Memory B cell (primary cell): ENCODE results near the gene ARMC8.
"Not testable (repeated sequence)": the region's sequence is repeated elsewhere in the genome, so short reads cannot be mapped to it uniquely, and the experiment has no call there.

ENCODE experiments used
- ATAC-seq: fragments of 150-1000 bp; cut with Tn5 transposase; 2 replicates; pipeline ENCODE4 v1.10.0; 2021; ENCODE audit warnings: low read depth, mild to moderate bottlenecking, moderate library complexity
- DNase-seq, 2 donors: peaks; one replicate each; pipeline ENCODE4 v3.0.0; 2022; ENCODE audit warnings: low spot score in 2 of 2
- H3K27ac Mint-ChIP-seq: one replicate; pipeline ENCODE4 v1.8.0; 2022; ENCODE audit warnings: mild to moderate bottlenecking, moderate library complexity, mixed read lengths
- H3K27me3 Mint-ChIP-seq: one replicate; pipeline ENCODE4 v1.8.0; 2022; ENCODE audit warnings: mixed read lengths
- H3K36me3 Mint-ChIP-seq: one replicate; pipeline ENCODE4 v1.8.0; 2022; ENCODE audit warnings: mild to moderate bottlenecking, mixed read lengths
- H3K4me1 Mint-ChIP-seq: one replicate; pipeline ENCODE4 v1.8.0; 2022; ENCODE audit warnings: mixed read lengths
- H3K4me3 Mint-ChIP-seq: one replicate; pipeline ENCODE4 v1.8.0; 2022; ENCODE audit warnings: mild to moderate bottlenecking, moderate library complexity, mixed read lengths
- H3K9me3 Mint-ChIP-seq: one replicate; pipeline ENCODE4 v1.8.0; 2022; ENCODE audit warnings: mixed read lengths

The ARMC8 gene

DNA sequence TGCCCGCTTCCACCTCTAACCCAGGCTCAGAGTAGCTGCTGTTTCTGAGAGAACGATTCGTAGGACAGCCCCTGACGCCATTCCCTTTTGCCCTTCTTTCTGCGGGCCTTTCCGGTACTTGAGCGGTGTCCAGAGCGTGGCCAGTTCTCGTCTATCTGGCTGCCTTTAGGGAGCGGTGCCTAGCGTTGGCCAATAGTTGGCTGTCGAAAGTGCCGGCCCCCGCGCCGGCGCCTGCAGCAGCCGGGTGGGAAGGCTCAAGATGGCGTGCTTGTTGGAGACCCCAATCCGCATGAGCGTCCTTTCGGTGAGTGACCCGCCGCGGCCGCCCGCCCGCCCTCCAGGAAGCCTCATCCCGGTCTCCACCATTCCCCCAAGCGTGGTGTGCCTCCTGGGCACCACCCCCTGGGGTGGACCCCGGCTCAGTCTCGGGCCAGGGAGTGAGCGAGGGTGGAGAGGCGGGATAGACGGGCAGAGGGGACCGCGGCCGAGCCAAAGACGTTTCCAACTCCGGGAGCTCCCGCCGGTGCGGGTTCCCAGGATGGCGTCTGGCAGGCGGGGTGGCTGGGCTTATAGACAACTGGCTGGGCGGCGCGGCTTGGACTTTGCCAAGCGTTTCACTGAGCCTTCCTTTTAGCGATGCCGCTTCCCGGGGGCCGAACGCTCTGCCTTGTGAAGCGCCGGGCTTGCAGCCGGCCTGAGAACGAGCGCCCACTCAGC lies at the start of gene ARMC8:
TSS of gene ARMC8 (plus strand) at position 6 of the 717 bp plus-strand sequence. CDS start at position 260, 254 bp downstream.
- peaks cover 6% of the 10 kb centered on the region for H3K36me3 Mint-ChIP-seq
- H3K4me1 Mint-ChIP-seq = peaks cover 27% of the 10 kb centered on the region
- DNase-seq = peak; percentile 20 to 83
- H3K27ac Mint-ChIP-seq = peak within 1 kb of the TSS; percentile 95
- H3K27me3 Mint-ChIP-seq = peaks cover 2% of the 10 kb centered on the region
- peak within 1 kb of the TSS; percentile 95 for H3K4me3 Mint-ChIP-seq
- H3K9me3 Mint-ChIP-seq = no peaks in the 10 kb centered on the region
- ATAC-seq = peak; percentile 59

DNA sequence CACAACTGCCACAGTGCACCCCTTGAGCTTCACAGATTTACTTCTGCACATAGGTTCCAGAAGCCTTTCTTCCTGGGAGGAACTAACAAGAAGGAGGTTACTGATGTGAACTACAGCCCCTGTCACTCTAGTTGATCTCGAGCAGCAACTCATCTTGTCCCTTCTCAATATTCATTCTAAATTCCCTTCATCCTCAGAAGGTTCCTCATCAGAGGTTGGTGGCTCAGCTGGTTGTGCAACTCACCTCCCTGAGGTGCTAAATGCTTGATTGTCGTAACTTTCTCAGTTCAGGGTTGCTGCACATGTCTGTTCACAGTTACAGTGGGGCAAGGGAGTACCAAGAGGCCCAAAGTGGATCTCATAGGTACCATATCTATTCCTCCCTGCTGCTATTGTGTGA lies 49.2 kb upstream of the ARMC8 start:
- H3K4me1 Mint-ChIP-seq = peaks cover 15% of the 10 kb centered on the region
- peak overlapping the region; percentile 21 for H3K27ac Mint-ChIP-seq
- no peaks in the 10 kb centered on the region for H3K9me3 Mint-ChIP-seq
- H3K27me3 Mint-ChIP-seq = peaks cover 6% of the 10 kb centered on the region
- DNase-seq (no peak), ATAC-seq (no peak)
- H3K4me3 Mint-ChIP-seq = no peak overlapping the region
- H3K36me3 Mint-ChIP-seq = no peaks in the 10 kb centered on the region

GRCh38 chr3:138139691-138140090 lies 47.4 kb upstream of the ARMC8 start:
- Mint-ChIP-seq H3K36me3 (no peaks in the 10 kb centered on the region), H3K27me3 (peaks cover 6% of the 10 kb centered on the region), H3K9me3 (no peaks in the 10 kb centered on the region), H3K27ac (no peak overlapping the region), H3K4me3 (no peak overlapping the region), H3K4me1 (peaks cover 11% of the 10 kb centered on the region)
- ATAC-seq (no peak), DNase-seq (no peak)

DNA sequence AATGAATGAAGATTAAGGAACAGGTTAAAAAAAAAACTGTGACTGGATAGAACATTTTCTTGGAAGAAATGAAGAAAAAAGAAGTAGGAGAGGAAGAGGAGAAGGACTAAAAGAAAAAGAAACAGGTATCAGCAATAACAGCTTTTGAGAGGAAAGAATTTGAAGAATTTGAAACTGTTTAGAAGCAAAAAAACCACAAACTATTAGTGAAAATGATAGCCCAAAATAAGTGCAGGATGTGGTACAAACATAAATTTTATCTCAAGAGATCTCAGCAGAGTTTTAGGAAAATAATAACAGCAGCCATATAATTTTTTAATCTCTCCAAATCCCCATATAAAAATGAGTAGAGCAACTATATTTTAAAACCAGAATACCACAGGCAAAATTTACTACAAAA lies 46.2 kb upstream of the ARMC8 start:
- H3K27me3 Mint-ChIP-seq = peaks cover 6% of the 10 kb centered on the region
- no peaks in the 10 kb centered on the region for H3K9me3 Mint-ChIP-seq
- ATAC-seq = no peak
- no peaks in the 10 kb centered on the region for H3K36me3 Mint-ChIP-seq
- H3K4me1 Mint-ChIP-seq = peaks cover 5% of the 10 kb centered on the region
- no peak overlapping the region for H3K4me3 Mint-ChIP-seq
- H3K27ac Mint-ChIP-seq = no peak overlapping the region
- DNase-seq = no peak

DNA sequence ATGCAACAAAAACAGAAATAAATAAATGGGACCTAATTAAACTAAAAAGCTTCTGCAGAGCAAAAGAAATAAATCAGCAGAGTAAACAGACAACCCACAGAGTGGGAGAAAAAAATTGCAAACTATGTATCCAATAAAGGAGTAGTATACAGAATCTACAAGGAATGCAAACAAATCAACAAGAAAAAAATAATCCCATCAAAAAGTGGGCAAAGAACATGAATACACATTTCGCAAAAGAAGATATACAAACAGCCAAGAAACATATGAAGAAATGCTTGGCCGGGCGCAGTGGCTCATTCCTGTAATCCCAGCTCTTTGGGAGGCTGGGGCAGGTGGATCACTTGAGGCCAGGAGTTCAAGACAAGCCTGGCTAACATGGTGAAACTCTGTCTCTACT lies 44.9 kb upstream of the ARMC8 start:
- ATAC-seq, H3K36me3 Mint-ChIP-seq: not testable (repeated sequence)

DNA sequence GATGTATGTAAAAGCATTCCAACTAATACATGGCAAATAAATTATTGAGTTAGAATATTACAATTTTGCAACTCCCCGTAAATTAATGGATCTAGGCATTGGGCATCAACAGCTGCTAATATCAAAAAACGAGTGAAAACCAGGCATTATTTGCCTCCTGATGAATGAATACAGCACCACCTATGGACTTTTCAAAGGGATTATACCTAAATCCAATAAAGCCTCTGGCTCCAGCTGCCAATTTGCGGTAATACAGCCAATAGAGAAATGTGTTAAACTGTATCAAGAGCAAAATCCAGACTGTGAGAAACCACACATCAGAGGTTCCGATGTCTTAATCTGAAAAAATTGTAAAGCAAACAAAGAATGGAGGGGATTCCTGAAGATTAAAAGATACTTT lies 38.6 kb upstream of the ARMC8 start:
- DNase-seq (no peak), ATAC-seq (no peak)
- H3K27me3 Mint-ChIP-seq = no peaks in the 10 kb centered on the region
- H3K4me3 Mint-ChIP-seq = no peak overlapping the region
- H3K9me3 Mint-ChIP-seq = peaks cover 4% of the 10 kb centered on the region
- H3K27ac Mint-ChIP-seq = no peak overlapping the region
- H3K36me3 Mint-ChIP-seq = no peaks in the 10 kb centered on the region
- H3K4me1 Mint-ChIP-seq = no peaks in the 10 kb centered on the region

More for the DNA sequence above, 44.9 kb upstream of the ARMC8 start:
- not testable (repeated sequence) for DNase-seq, H3K27me3 Mint-ChIP-seq, H3K4me3 Mint-ChIP-seq, H3K9me3 Mint-ChIP-seq, H3K27ac Mint-ChIP-seq, H3K4me1 Mint-ChIP-seq

- Mint-ChIP-seq H3K27ac (no peak overlapping the region), H3K4me3 (no peak overlapping the region), H3K4me1 (no peaks in the 10 kb centered on the region), H3K36me3 (peaks cover 4% of the 10 kb centered on the region), H3K9me3 (peaks cover 10% of the 10 kb centered on the region), H3K27me3 (no peaks in the 10 kb centered on the region)
- ATAC-seq (no peak), DNase-seq (no peak)
Measured at GRCh38 chr3:138154534-138154933, 32.6 kb upstream of the ARMC8 start.

- Mint-ChIP-seq H3K4me3 (no peak overlapping the region), H3K9me3 (peaks cover 8% of the 10 kb centered on the region), H3K27me3 (no peaks in the 10 kb centered on the region), H3K27ac (no peak overlapping the region), H3K36me3 (peaks cover 16% of the 10 kb centered on the region), H3K4me1 (no peaks in the 10 kb centered on the region)
- DNase-seq (no peak), ATAC-seq (no peak)
Measured at GRCh38 chr3:138157743-138158142, 29.4 kb upstream of the ARMC8 start.

GRCh38 chr3:138165061-138165460 lies 22.0 kb upstream of the ARMC8 start:
- H3K4me1 Mint-ChIP-seq = no peaks in the 10 kb centered on the region
- H3K27ac Mint-ChIP-seq = no peak overlapping the region
- DNase-seq = no peak
- H3K27me3 Mint-ChIP-seq = no peaks in the 10 kb centered on the region
- H3K4me3 Mint-ChIP-seq = no peak overlapping the region
- no peak for ATAC-seq
- peaks cover 36% of the 10 kb centered on the region for H3K36me3 Mint-ChIP-seq
- no peaks in the 10 kb centered on the region for H3K9me3 Mint-ChIP-seq

DNA sequence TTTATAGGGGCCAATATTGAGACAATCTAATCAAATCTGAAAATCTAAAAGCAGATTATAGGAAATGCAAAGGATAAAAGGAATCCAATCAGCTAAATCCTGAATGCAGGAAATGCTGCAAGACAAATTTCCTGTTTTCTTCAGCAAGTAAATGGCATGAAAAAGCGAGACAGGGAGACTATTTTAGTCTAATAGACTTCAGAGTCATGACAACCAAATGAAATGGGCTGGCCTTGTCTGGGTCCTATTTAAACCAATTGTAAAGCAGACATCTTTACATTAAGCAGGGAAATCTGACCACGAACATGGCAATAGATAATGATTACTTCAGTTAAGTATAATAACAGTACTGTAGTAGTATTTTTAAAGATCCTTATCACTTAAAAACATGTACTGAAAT lies 14.5 kb upstream of the ARMC8 start:
- no peaks in the 10 kb centered on the region for H3K27me3 Mint-ChIP-seq
- H3K4me1 Mint-ChIP-seq = peaks cover 22% of the 10 kb centered on the region
- DNase-seq = no peak
- no peaks in the 10 kb centered on the region for H3K9me3 Mint-ChIP-seq
- H3K27ac Mint-ChIP-seq = no peak overlapping the region
- H3K4me3 Mint-ChIP-seq = no peak overlapping the region
- ATAC-seq = no peak
- H3K36me3 Mint-ChIP-seq = peaks cover 12% of the 10 kb centered on the region

GRCh38 chr3:138173769-138174420 lies 13.2 kb upstream of the ARMC8 start:
- peaks cover 8% of the 10 kb centered on the region for H3K36me3 Mint-ChIP-seq
- ATAC-seq = no peak
- H3K4me3 Mint-ChIP-seq = peak overlapping the region; percentile 95
- no peak for DNase-seq
- no peaks in the 10 kb centered on the region for H3K27me3 Mint-ChIP-seq
- H3K9me3 Mint-ChIP-seq = no peaks in the 10 kb centered on the region
- H3K4me1 Mint-ChIP-seq = peaks cover 22% of the 10 kb centered on the region
- peak overlapping the region; percentile 91 for H3K27ac Mint-ChIP-seq

GRCh38 chr3:138174421-138175131 lies 12.5 kb upstream of the ARMC8 start, which contains the start of gene DBR1:
Gene DBR1 (minus strand): TSS chr3:138174921. CDS start chr3:138174795, 126 bp downstream.
- ATAC-seq (peak; percentile 89), DNase-seq (peak; percentile 67 to 73)
- H3K27me3 Mint-ChIP-seq = no peaks in the 10 kb centered on the region
- peaks cover 6% of the 10 kb centered on the region for H3K36me3 Mint-ChIP-seq
- peak within 1 kb of the TSS; percentile 95 for H3K4me3 Mint-ChIP-seq
- peaks cover 22% of the 10 kb centered on the region for H3K4me1 Mint-ChIP-seq
- no peaks in the 10 kb centered on the region for H3K9me3 Mint-ChIP-seq
- peak within 1 kb of the TSS; percentile 91 for H3K27ac Mint-ChIP-seq

DNA sequence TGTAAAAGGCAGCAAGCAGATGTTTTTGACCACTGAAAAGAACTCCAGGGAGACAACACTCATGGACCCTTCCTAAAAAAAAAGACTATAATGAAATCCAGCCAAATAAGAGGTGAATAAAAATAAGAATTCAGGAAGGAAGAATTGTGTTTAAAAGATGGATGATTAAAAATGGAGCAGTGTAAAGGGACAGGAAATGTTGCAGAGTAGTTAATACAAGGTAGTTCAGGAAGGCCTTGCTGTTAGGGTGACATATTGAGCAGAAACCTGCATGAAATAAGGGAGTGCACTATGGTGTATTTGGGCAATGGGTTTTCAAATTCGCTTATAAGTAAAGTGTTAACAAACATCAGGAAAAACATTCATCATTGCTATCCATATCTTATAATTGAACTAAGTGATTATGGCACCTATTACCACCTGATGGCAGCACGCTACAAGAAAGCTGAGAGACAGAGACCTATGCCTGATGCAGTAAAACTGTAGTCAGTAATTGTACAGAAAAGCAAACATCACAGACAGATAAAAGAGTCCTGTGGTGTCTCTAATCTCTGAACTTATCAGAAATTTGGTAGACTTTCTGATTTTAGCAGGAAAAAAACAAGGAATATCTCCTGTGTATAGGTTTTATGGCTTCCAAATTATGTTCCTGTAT lies 6.6 kb upstream of the ARMC8 start:
- no peaks in the 10 kb centered on the region for H3K4me1 Mint-ChIP-seq
- ATAC-seq (peak; percentile 78), DNase-seq (no peak)
- H3K36me3 Mint-ChIP-seq = no peaks in the 10 kb centered on the region
- H3K9me3 Mint-ChIP-seq = no peaks in the 10 kb centered on the region
- H3K4me3 Mint-ChIP-seq = no peak overlapping the region
- H3K27ac Mint-ChIP-seq = no peak overlapping the region
- peaks cover 1% of the 10 kb centered on the region for H3K27me3 Mint-ChIP-seq

GRCh38 chr3:138184994-138185393 lies 2.1 kb upstream of the ARMC8 start:
- Mint-ChIP-seq H3K9me3 (no peaks in the 10 kb centered on the region), H3K27ac (no peak overlapping the region), H3K27me3 (peaks cover 2% of the 10 kb centered on the region), H3K36me3 (no peaks in the 10 kb centered on the region), H3K4me3 (no peak overlapping the region), H3K4me1 (peaks cover 16% of the 10 kb centered on the region)
- DNase-seq (no peak), ATAC-seq (no peak)
